ENCODE measurements around the gene MELK. TPM values are rescaled to one million over a fixed set of nuclear protein-coding genes. Genes with fewer than 3 reads are reported as not detected.

Gene MELK
- polyA plus RNA-seq, 1 experiment: 14.7 TPM

GRCh38 chr9:36642817-36643216 is 70.1 kb downstream of the MELK start:
- no peak for TF ChIP-seq CTCF (IDR thresholded peaks at IDR 0.05; ENCODE audit: insufficient read depth, low read depth, low read length)
- H3K4me3 ChIP-seq (ENCODE audit: low read depth, low read length): no peak overlapping the region
- no peaks in the 10 kb centered on the region for H3K27me3 ChIP-seq (ENCODE audit: control insufficient read depth, insufficient read depth, low read length)
- ChIA-PET CTCF (no interaction called here), POLR2A (no interaction called here)
- DNase-seq (ENCODE audit: low read depth): no peak
- no peaks in the 10 kb centered on the region for H3K36me3 ChIP-seq (ENCODE audit: control insufficient read depth, insufficient read depth, low read length)

- H3K36me3 ChIP-seq (ENCODE audit: control insufficient read depth, insufficient read depth, low read length): no peaks in the 10 kb centered on the region; the same call in 1 of the 2 replicates
- CTCF ChIA-PET: interaction anchor here (0.6 to 1.4 kb wide), 2 partner anchors 72 to 857 kb away, joined by 3 read pairs; no protein-coding TSS in a partner anchor
- no peak overlapping the region for H3K4me3 ChIP-seq (ENCODE audit: low read depth, low read length)
- POLR2A ChIA-PET: no interaction called here
- no peak for DNase-seq (ENCODE audit: low read depth)
- H3K27me3 ChIP-seq (ENCODE audit: control insufficient read depth, insufficient read depth, low read length): no peaks in the 10 kb centered on the region
- no peak for TF ChIP-seq CTCF (IDR thresholded peaks at IDR 0.05; ENCODE audit: insufficient read depth, low read depth, low read length)
These were observed 84.1 kb downstream of the MELK start for GRCh38 chr9:36656842-36657241.

DNA sequence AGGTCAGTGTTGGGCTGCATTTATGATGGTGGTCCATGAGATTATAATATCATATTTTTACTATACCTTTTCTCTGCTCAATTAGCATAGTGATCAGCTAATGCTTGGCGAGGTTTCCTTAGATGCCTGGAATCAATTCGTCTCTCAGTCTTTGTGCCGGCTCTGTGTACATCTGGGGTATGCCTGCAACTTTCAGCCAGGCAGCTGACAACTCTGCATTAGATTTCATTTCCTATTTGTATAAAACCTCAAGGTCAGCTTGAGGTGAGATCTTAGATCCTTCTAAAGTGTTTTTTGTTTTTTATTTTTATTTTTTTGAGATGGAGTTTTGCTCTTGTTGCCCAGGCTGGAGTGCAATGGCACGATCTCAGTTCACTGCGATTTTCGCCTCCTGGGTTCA is 86.8 kb downstream of the MELK start:
- no peaks in the 10 kb centered on the region for H3K36me3 ChIP-seq (ENCODE audit: control insufficient read depth, insufficient read depth, low read length)
- DNase-seq (ENCODE audit: low read depth): no peak
- CTCF ChIA-PET: interaction anchor here (0.9 to 1.3 kb wide), 4 partner anchors 8 to 69 kb away, joined by 3 to 4 read pairs (median 3); no protein-coding TSS in a partner anchor
- H3K4me3 ChIP-seq (ENCODE audit: low read depth, low read length): no peak overlapping the region
- no peaks in the 10 kb centered on the region for H3K27me3 ChIP-seq (ENCODE audit: control insufficient read depth, insufficient read depth, low read length)
- POLR2A ChIA-PET: no interaction called here
- no peak for TF ChIP-seq CTCF (IDR thresholded peaks at IDR 0.05; ENCODE audit: insufficient read depth, low read depth, low read length)

DNA sequence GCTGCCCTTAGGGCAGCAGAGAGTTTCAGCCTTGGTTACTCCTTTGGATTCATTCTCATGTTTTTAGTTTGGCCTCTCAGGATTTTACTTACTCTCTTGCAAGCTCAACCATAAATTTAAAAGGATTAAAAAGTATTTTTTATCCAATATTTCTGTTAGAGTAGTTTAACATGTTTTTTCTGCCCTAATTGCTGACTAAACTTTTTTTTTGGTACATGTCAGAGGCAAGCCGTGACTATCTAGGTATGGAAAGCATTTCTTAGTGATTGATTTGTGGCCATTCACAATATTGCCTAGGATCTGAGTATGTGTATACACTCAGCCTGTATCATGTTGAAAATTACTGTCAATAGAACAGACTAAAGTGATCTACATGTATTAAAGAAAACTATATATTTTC is 92.1 kb downstream of the MELK start:
- Histone ChIP-seq H3K4me3 (ENCODE audit: low read depth, low read length) (no peak overlapping the region), H3K27me3 (ENCODE audit: control insufficient read depth, insufficient read depth, low read length) (no peaks in the 10 kb centered on the region), H3K36me3 (ENCODE audit: control insufficient read depth, insufficient read depth, low read length) (no peaks in the 10 kb centered on the region)
- TF ChIP-seq CTCF (IDR thresholded peaks at IDR 0.05; ENCODE audit: insufficient read depth, low read depth, low read length): no peak
- ChIA-PET CTCF (no interaction called here), POLR2A (no interaction called here)
- no peak for DNase-seq (ENCODE audit: low read depth)

- Histone ChIP-seq H3K4me3 (ENCODE audit: low read depth, low read length) (no peak overlapping the region), H3K36me3 (ENCODE audit: control insufficient read depth, insufficient read depth, low read length) (no peaks in the 10 kb centered on the region), H3K27me3 (ENCODE audit: control insufficient read depth, insufficient read depth, low read length) (no peaks in the 10 kb centered on the region)
- POLR2A ChIA-PET: no interaction called here
- CTCF ChIA-PET: no interaction called here
- TF ChIP-seq CTCF (IDR thresholded peaks at IDR 0.05; ENCODE audit: insufficient read depth, low read depth, low read length): no peak
- no peak for DNase-seq (ENCODE audit: low read depth)
These were observed 92.7 kb downstream of the MELK start for GRCh38 chr9:36665387-36665786.

All from BJ (cell line).